ENCODE results near the gene SPON1. TPM values are rescaled to one million over a fixed set of nuclear protein-coding genes. Genes with fewer than 3 reads are reported as not detected.

Gene SPON1
- total and polyA plus RNA-seq, 2 experiments from 2014 or later, result 2.4 to 5.4 TPM

DNA sequence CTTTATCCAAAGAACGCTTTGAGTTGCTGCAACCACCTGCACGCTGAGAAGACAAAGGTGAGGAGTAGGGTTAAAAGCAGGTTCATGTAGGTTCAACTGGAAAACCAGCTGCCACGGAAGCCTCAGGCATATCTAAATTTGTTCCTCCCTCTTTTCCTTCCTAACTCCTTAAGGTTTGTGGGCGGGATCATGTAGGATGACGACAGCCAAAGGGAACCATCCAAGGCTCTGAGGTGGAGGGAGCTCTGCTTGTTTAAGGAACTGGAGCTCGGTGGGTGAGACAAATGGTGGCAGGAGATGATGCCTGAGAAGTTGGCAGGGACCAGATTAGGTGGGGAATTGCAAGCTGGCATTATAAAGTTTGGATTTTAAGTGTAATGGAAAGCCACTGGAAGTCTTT lies 60.3 kb downstream of the SPON1 start:
- TF ChIP-seq EZH2 (IDR thresholded peaks at IDR 0.05; ENCODE audit: insufficient read depth, poor library complexity, severe bottlenecking) (no peak), EZH2phosphoT487 (IDR thresholded peaks at IDR 0.05; ENCODE audit: insufficient read depth, low read depth) (no peak)
- 81% methylated on average over 6 of the region's 6 CpGs for WGBS, 2 experiments (ENCODE audit: low coverage in 1 of 2, low lambda C conversion rate in 2 of 2, missing lambda C conversion rate in 2 of 2)
- in situ Hi-C loops (cut with MboI), result no loop called here

GRCh38 chr11:14026961-14027360 lies 64.4 kb downstream of the SPON1 start:
- TF ChIP-seq EZH2 (IDR thresholded peaks at IDR 0.05; ENCODE audit: insufficient read depth, poor library complexity, severe bottlenecking) (no peak), EZH2phosphoT487 (IDR thresholded peaks at IDR 0.05; ENCODE audit: insufficient read depth, low read depth) (no peak)
- H3F3A ChIP-seq (ENCODE audit: insufficient read depth), result no peaks in the 10 kb centered on the region
- no peaks in the 10 kb centered on the region for H3K9me2 ChIP-seq (ENCODE audit: insufficient read depth)
- H3K4me1 ChIP-seq (ENCODE audit: insufficient read depth), result peaks cover 12% of the 10 kb centered on the region
- H3K9me3 ChIP-seq (ENCODE audit: low read depth), result no peaks in the 10 kb centered on the region
- in situ Hi-C loops (cut with MboI), result no loop called here
- DNase-seq, result no peak
- peaks cover 3% of the 10 kb centered on the region; the same call in 1 of the 2 replicates for H3K27me3 ChIP-seq (replicated peaks; ENCODE audit: insufficient read depth)
- no peak overlapping the region for H3K9ac ChIP-seq
- H3K79me2 ChIP-seq (ENCODE audit: insufficient read depth), result no peaks in the 10 kb centered on the region
- H3K4me2 ChIP-seq (ENCODE audit: unreplicated experiment), result no peak overlapping the region
- H2AFZ ChIP-seq, result no peak overlapping the region
- 19 to 27% methylated on average over 6 of the region's 6 CpGs for WGBS, 2 experiments (ENCODE audit: low coverage in 1 of 2, low lambda C conversion rate in 2 of 2, missing lambda C conversion rate in 2 of 2)
- no peak overlapping the region for H3K27ac ChIP-seq
- H3K36me3 ChIP-seq (ENCODE audit: low read depth), result no peaks in the 10 kb centered on the region
- no peak overlapping the region for H3K4me3 ChIP-seq
- H4K20me1 ChIP-seq (ENCODE audit: insufficient read depth), result no peaks in the 10 kb centered on the region

More for the DNA sequence above, 60.3 kb downstream of the SPON1 start:
- Histone ChIP-seq H3K36me3 (ENCODE audit: low read depth) (no peaks in the 10 kb centered on the region), H4K20me1 (ENCODE audit: insufficient read depth) (no peaks in the 10 kb centered on the region), H3K27me3 (replicated peaks; ENCODE audit: insufficient read depth) (peaks cover 10% of the 10 kb centered on the region; the same call in 1 of the 2 replicates), H3K9ac (no peak overlapping the region), H3K79me2 (ENCODE audit: insufficient read depth) (no peaks in the 10 kb centered on the region), H3K4me3 (no peak overlapping the region), H3K27ac (no peak overlapping the region), H3K4me2 (ENCODE audit: unreplicated experiment) (no peak overlapping the region), H3K9me3 (ENCODE audit: low read depth) (no peaks in the 10 kb centered on the region), H3F3A (ENCODE audit: insufficient read depth) (no peaks in the 10 kb centered on the region), H2AFZ (no peak overlapping the region), H3K4me1 (ENCODE audit: insufficient read depth) (no peaks in the 10 kb centered on the region), H3K9me2 (ENCODE audit: insufficient read depth) (no peaks in the 10 kb centered on the region)
- no peak for DNase-seq

DNA sequence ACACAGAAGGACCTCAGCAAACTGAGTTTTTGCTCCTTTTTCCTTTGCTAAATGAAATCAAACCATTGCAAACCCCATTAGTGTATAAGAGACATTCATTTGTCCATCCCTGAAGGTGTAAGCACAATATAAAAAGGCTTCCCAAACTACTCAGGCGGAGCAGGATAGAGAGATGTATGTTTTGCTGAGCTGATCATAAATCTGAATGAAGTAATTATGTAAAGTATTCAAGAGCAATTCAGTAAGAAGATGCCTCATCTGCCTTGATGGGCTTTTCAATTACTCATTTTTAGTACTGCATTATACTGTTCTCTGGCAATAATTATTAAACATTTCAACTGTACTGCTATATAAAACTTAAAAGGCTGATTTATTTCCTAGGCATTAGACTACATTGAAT lies 65.0 kb downstream of the SPON1 start:
- TF ChIP-seq EZH2phosphoT487 (IDR thresholded peaks at IDR 0.05; ENCODE audit: insufficient read depth, low read depth), result no peak
- no peak for TF ChIP-seq EZH2 (IDR thresholded peaks at IDR 0.05; ENCODE audit: insufficient read depth, poor library complexity, severe bottlenecking)
- no peaks in the 10 kb centered on the region for H3K9me2 ChIP-seq (ENCODE audit: insufficient read depth)
- H3K27me3 ChIP-seq (replicated peaks; ENCODE audit: insufficient read depth), result peaks cover 3% of the 10 kb centered on the region; the same call in 1 of the 2 replicates
- 88 to 96% methylated on average over 1 of the region's 1 CpG for WGBS, 2 experiments (ENCODE audit: low coverage in 1 of 2, low lambda C conversion rate in 2 of 2, missing lambda C conversion rate in 2 of 2)
- no peak overlapping the region for H3K27ac ChIP-seq
- DNase-seq, result no peak
- no peaks in the 10 kb centered on the region for H3K9me3 ChIP-seq (ENCODE audit: low read depth)
- no peaks in the 10 kb centered on the region for H3K36me3 ChIP-seq (ENCODE audit: low read depth)
- no peaks in the 10 kb centered on the region for H4K20me1 ChIP-seq (ENCODE audit: insufficient read depth)
- no peak overlapping the region for H3K9ac ChIP-seq
- no peak overlapping the region for H3K4me2 ChIP-seq (ENCODE audit: unreplicated experiment)
- peaks cover 12% of the 10 kb centered on the region for H3K4me1 ChIP-seq (ENCODE audit: insufficient read depth)
- in situ Hi-C loops (cut with MboI), result no loop called here
- no peak overlapping the region for H3K4me3 ChIP-seq
- no peaks in the 10 kb centered on the region for H3K79me2 ChIP-seq (ENCODE audit: insufficient read depth)
- no peak overlapping the region for H2AFZ ChIP-seq
- H3F3A ChIP-seq (ENCODE audit: insufficient read depth), result no peaks in the 10 kb centered on the region

GRCh38 chr11:14029440-14029839 lies 66.9 kb downstream of the SPON1 start:
- H3K9me3 ChIP-seq (ENCODE audit: low read depth), result no peaks in the 10 kb centered on the region
- H4K20me1 ChIP-seq (ENCODE audit: insufficient read depth), result no peaks in the 10 kb centered on the region
- no peaks in the 10 kb centered on the region for H3F3A ChIP-seq (ENCODE audit: insufficient read depth)
- in situ Hi-C loops (cut with MboI), result no loop called here
- H3K4me3 ChIP-seq, result no peak overlapping the region
- H3K27me3 ChIP-seq (replicated peaks; ENCODE audit: insufficient read depth), result no peaks in the 10 kb centered on the region; the same call in 1 of the 2 replicates
- WGBS, 2 experiments (ENCODE audit: low coverage in 1 of 2, low lambda C conversion rate in 2 of 2, missing lambda C conversion rate in 2 of 2), result 79 to 83% methylated on average over 4 of the region's 4 CpGs
- H3K9ac ChIP-seq, result no peak overlapping the region
- peak overlapping the region; percentile 46 for H3K4me2 ChIP-seq (ENCODE audit: unreplicated experiment)
- no peak for DNase-seq
- H3K27ac ChIP-seq, result no peak overlapping the region
- H3K4me1 ChIP-seq (ENCODE audit: insufficient read depth), result peaks cover 12% of the 10 kb centered on the region
- H3K79me2 ChIP-seq (ENCODE audit: insufficient read depth), result no peaks in the 10 kb centered on the region
- no peaks in the 10 kb centered on the region for H3K36me3 ChIP-seq (ENCODE audit: low read depth)
- H3K9me2 ChIP-seq (ENCODE audit: insufficient read depth), result no peaks in the 10 kb centered on the region
- no peak overlapping the region for H2AFZ ChIP-seq
- no peak for TF ChIP-seq EZH2 (IDR thresholded peaks at IDR 0.05; ENCODE audit: insufficient read depth, poor library complexity, severe bottlenecking)
- TF ChIP-seq EZH2phosphoT487 (IDR thresholded peaks at IDR 0.05; ENCODE audit: insufficient read depth, low read depth), result no peak

Measured in GM23248 (cell line).